ENCODE results near the gene GGT6. TPM values are rescaled to one million over a fixed set of nuclear protein-coding genes. Genes with fewer than 3 reads are reported as not detected.

The GGT6 gene
- polyA plus RNA-seq, 3 donors, result not detected

DNA sequence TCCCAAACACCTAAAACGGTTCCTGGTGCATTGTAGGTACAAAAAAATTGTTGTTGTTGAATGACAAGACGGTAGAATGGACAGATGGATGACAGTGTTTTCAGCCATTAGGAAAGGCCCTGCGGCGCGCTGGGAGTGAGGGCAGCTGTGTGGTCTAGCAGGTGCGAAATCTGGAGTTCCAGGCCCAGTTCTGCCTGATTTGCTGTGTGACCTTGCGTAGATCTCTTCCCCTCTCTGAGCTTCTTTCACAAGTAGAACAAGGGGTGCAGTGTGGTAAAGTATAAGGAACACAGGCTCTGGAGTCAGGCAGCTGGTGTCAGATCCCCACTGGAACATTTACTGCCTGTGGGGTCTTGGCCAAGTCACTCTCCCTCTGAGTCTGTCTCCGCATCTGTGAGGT is 36.4 kb downstream of the GGT6 start:
- Histone ChIP-seq H3K4me1 (ENCODE audit: control insufficient read depth in 1 of 2, insufficient read depth in 2 of 2, low read length in 2 of 2) (peaks cover under 1 to 2% of the 10 kb centered on the region in 2 donors), H3K4me2 (replicated peaks; ENCODE audit: extremely low read depth, low read length, poor library complexity, severe bottlenecking) (no peak overlapping the region), H3K36me3 (replicated peaks in 1 of 2; ENCODE audit: control insufficient read depth in 1 of 2, insufficient read depth in 2 of 2, low read length in 2 of 2) (no peaks in the 10 kb centered on the region), H3K9me3 (replicated peaks in 1 of 2; ENCODE audit: control insufficient read depth in 1 of 2, insufficient read depth in 1 of 2, low read length in 2 of 2) (no peaks in the 10 kb centered on the region), H3K27ac (ENCODE audit: low read depth in 1 of 2, low read length in 2 of 2) (no peak overlapping the region), H2AFZ (ENCODE audit: insufficient read depth, low read depth, low read length, poor library complexity, severe bottlenecking) (no peak overlapping the region), H3K27me3 (ENCODE audit: control insufficient read depth in 2 of 2, insufficient read depth in 2 of 2, low read length in 2 of 2) (no peaks in the 10 kb centered on the region), H3K9ac (ENCODE audit: insufficient read depth, low read length, poor library complexity, severe bottlenecking) (no peak overlapping the region), H3K79me2 (ENCODE audit: insufficient read depth, low read length) (no peaks in the 10 kb centered on the region), H4K20me1 (ENCODE audit: insufficient read depth, low read length) (no peaks in the 10 kb centered on the region), H3K4me3 (replicated peaks in 1 of 3; ENCODE audit: low read depth in 2 of 3, low read length in 3 of 3) (no peak overlapping the region)
- intact Hi-C loops (cut with micrococcal nuclease), result no loop called here
- Mint-ChIP-seq H3K27ac (no peak overlapping the region), H3K9me3 (no peaks in the 10 kb centered on the region), H3K27me3 (ENCODE audit: low read depth in 3 of 3) (peaks cover 2 to 9% (median 2%) of the 10 kb centered on the region in 3 donors), H3K36me3 (no peaks in the 10 kb centered on the region), H3K4me1 (peaks cover 2% of the 10 kb centered on the region), H3K4me3 (no peak overlapping the region)
- WGBS (ENCODE audit: insufficient coverage), result 100% methylated on average over 1 of the region's 8 CpGs
- no peak for DNase-seq
- TF ChIP-seq, protein P1, sequence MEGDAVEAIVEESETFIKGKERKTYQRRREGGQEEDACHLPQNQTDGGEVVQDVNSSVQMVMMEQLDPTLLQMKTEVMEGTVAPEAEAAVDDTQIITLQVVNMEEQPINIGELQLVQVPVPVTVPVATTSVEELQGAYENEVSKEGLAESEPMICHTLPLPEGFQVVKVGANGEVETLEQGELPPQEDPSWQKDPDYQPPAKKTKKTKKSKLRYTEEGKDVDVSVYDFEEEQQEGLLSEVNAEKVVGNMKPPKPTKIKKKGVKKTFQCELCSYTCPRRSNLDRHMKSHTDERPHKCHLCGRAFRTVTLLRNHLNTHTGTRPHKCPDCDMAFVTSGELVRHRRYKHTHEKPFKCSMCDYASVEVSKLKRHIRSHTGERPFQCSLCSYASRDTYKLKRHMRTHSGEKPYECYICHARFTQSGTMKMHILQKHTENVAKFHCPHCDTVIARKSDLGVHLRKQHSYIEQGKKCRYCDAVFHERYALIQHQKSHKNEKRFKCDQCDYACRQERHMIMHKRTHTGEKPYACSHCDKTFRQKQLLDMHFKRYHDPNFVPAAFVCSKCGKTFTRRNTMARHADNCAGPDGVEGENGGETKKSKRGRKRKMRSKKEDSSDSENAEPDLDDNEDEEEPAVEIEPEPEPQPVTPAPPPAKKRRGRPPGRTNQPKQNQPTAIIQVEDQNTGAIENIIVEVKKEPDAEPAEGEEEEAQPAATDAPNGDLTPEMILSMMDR (IDR thresholded peaks at IDR 0.05), result no peak

DNA sequence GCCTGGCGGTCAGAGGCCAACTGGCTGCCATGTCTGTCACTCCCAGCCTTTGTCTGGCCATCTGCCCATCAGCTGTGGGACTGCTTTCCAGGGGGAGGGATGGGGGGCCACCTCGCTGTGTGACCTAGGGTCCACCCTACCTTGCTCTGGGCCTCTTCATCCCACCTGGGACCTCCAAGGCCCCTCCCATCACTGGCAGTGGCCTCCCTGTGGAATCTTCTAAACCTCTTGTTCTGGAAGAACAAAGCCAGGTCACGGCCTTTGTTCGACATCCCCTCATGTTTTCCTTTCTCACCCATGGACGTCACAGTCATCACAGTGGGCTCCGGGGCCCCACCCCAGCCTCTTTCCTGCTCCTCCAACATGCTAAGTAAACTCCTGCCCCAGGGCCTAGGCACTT is 37.7 kb downstream of the GGT6 start:
- Histone ChIP-seq H3K79me2 (ENCODE audit: insufficient read depth, low read length) (no peaks in the 10 kb centered on the region), H4K20me1 (ENCODE audit: insufficient read depth, low read length) (no peaks in the 10 kb centered on the region), H3K36me3 (replicated peaks in 1 of 2; ENCODE audit: control insufficient read depth in 1 of 2, insufficient read depth in 2 of 2, low read length in 2 of 2) (no peaks in the 10 kb centered on the region), H3K4me2 (replicated peaks; ENCODE audit: extremely low read depth, low read length, poor library complexity, severe bottlenecking) (no peak overlapping the region), H3K9me3 (replicated peaks in 1 of 2; ENCODE audit: control insufficient read depth in 1 of 2, insufficient read depth in 1 of 2, low read length in 2 of 2) (no peaks in the 10 kb centered on the region), H3K4me3 (replicated peaks in 1 of 3; ENCODE audit: low read depth in 2 of 3, low read length in 3 of 3) (no peak overlapping the region), H3K27me3 (ENCODE audit: control insufficient read depth in 2 of 2, insufficient read depth in 2 of 2, low read length in 2 of 2) (no peaks in the 10 kb centered on the region), H2AFZ (ENCODE audit: insufficient read depth, low read depth, low read length, poor library complexity, severe bottlenecking) (no peak overlapping the region), H3K27ac (ENCODE audit: low read depth in 1 of 2, low read length in 2 of 2) (no peak overlapping the region), H3K4me1 (ENCODE audit: control insufficient read depth in 1 of 2, insufficient read depth in 2 of 2, low read length in 2 of 2) (peaks cover 7% of the 10 kb centered on the region in 2 donors), H3K9ac (ENCODE audit: insufficient read depth, low read length, poor library complexity, severe bottlenecking) (no peak overlapping the region)
- DNase-seq, result no peak
- H3K4me1 Mint-ChIP-seq, result peaks cover 12% of the 10 kb centered on the region
- H3K9me3 Mint-ChIP-seq, result peaks cover 0 to 3% (median 0%) of the 10 kb centered on the region in 7 donors
- no peak overlapping the region for H3K27ac Mint-ChIP-seq
- peaks cover 2 to 4% (median 2%) of the 10 kb centered on the region in 3 donors for H3K27me3 Mint-ChIP-seq (ENCODE audit: low read depth in 3 of 3)
- H3K4me3 Mint-ChIP-seq, result no peak overlapping the region
- intact Hi-C loops (cut with micrococcal nuclease), result no loop called here
- TF ChIP-seq, protein P1 (IDR thresholded peaks at IDR 0.05), result no peak
- 90% methylated on average over 6 of the region's 6 CpGs for WGBS (ENCODE audit: insufficient coverage)
- no peaks in the 10 kb centered on the region for H3K36me3 Mint-ChIP-seq

Measured in CD14-positive monocyte (primary cell).